Keratinocyte (primary cell): ENCODE measurements around the gene SCAF1. TPM values are rescaled to one million over a fixed set of nuclear protein-coding genes. Genes with fewer than 3 reads are reported as not detected.

Source experiments
- DNase-seq: peaks from one replicate; pipeline ENCODE4 v3.0.0-alpha.2; 2011; ENCODE audit warnings: low read depth, missing footprints, low spot score
- FAIRE-seq: peaks from 2 replicates; lab custom pipeline; 2011; peaks lifted over from hg19 to GRCh38; lab: Jason Lieb, UNC
- H2AFZ ChIP-seq: 2 replicates; pipeline ENCODE4 v1.6.0; 2012; ENCODE audit warnings: low read length, control low read depth, inconsistent platforms; ENCODE audit not compliant: control insufficient read depth
- H3K27ac ChIP-seq: 2 replicates; pipeline ENCODE4 v1.5.1; 2011; ENCODE audit warnings: low read length; ENCODE audit not compliant: control insufficient read depth, insufficient read depth
- H3K27me3 ChIP-seq: 3 replicates; pipeline ENCODE4 v1.6.0; 2011; ENCODE audit warnings: low read length; ENCODE audit not compliant: control insufficient read depth, insufficient read depth; ENCODE audit errors: extremely low read depth
- H3K36me3 ChIP-seq, 2 experiments: 2 replicates in 1 of 2; 3 replicates in 1 of 2; pipeline ENCODE4 v1.5.1; 2011; ENCODE audit warnings: low read length in 2 of 2, mild to moderate bottlenecking in 1 of 2; ENCODE audit not compliant: control insufficient read depth in 2 of 2, insufficient read depth in 2 of 2; ENCODE audit errors: extremely low read depth in 1 of 2
- H3K4me1 ChIP-seq: 3 replicates; pipeline ENCODE4 v1.5.1; 2011; ENCODE audit warnings: low read length; ENCODE audit not compliant: control insufficient read depth, insufficient read depth; ENCODE audit errors: extremely low read depth
- H3K4me2 ChIP-seq: 3 replicates; pipeline ENCODE4 v1.6.0; 2011; ENCODE audit warnings: low read depth, low read length; ENCODE audit not compliant: control insufficient read depth, insufficient read depth; ENCODE audit errors: extremely low read depth
- H3K4me3 ChIP-seq, 3 experiments: fragments of 200-600 bp in 1 of 3; sonication (generic) in 1 of 3; 2 replicates in 2 of 3; 3 replicates in 1 of 3; pipeline ENCODE4 v1.5.1; 2011 to 2016; ENCODE audit warnings: low read length in 3 of 3, mild to moderate bottlenecking in 3 of 3, control low read depth in 2 of 3, inconsistent platforms in 1 of 3, low read depth in 1 of 3, mixed read lengths in 1 of 3, mixed run types in 1 of 3, moderate library complexity in 1 of 3; ENCODE audit not compliant: control insufficient read depth in 2 of 3, insufficient read depth in 2 of 3; ENCODE audit errors: extremely low read depth in 1 of 3
- H3K79me2 ChIP-seq: 2 replicates; pipeline ENCODE4 v1.6.0; 2012; ENCODE audit warnings: low read length; ENCODE audit not compliant: control insufficient read depth, insufficient read depth
- H3K9ac ChIP-seq: 3 replicates; pipeline ENCODE4 v1.6.0; 2011; ENCODE audit warnings: low read length; ENCODE audit not compliant: control insufficient read depth, insufficient read depth; ENCODE audit errors: extremely low read depth
- H3K9me1 ChIP-seq: 3 replicates; pipeline ENCODE4 v1.6.0; 2011; ENCODE audit warnings: low read length; ENCODE audit not compliant: control insufficient read depth, insufficient read depth; ENCODE audit errors: extremely low read depth
- H3K9me3 ChIP-seq: 2 replicates; pipeline ENCODE4 v1.5.1; 2012; ENCODE audit warnings: low read depth, low read length; ENCODE audit not compliant: control insufficient read depth
- H4K20me1 ChIP-seq: 3 replicates; pipeline ENCODE4 v1.6.0; 2011; ENCODE audit warnings: low read length; ENCODE audit not compliant: control insufficient read depth, insufficient read depth; ENCODE audit errors: extremely low read depth
- EZH2 ChIP-seq: IDR thresholded peaks from one replicate; pipeline ENCODE4 v1.6.1; 2012; ENCODE audit warnings: inconsistent platforms, mild to moderate bottlenecking, low read length, moderate library complexity
- dilution Hi-C: fragments of 300-500 bp; cut with MboI; formaldehyde crosslinking; loops from one replicate; pipeline ENCODE4 v1.7.0; 2020; ENCODE audit warnings: low sequenced_read_pairs; ENCODE audit not compliant: extremely low pct_ligation_motif_present
- polyA plus RNA-seq, 5 experiments: library from polyadenylated mRNA; depleted of rRNA in 3 of 5; stranded (reverse) in 3 of 5; stranded (forward) in 1 of 5; unstranded in 1 of 5; fragments of >200 nt; gene quantifications; 1 replicate in 1 of 5; 2 replicates in 3 of 5; 3 replicates in 1 of 5; pipeline versions ENCODE4 v1.2.1 to v1.2.3, GENCODE V29; 2011 to 2012; ENCODE audit warnings: missing spikeins in 2 of 5, low read depth in 1 of 5, low replicate concordance in 1 of 5
- TF ChIP-seq, protein P1 (sequence below), 3 experiments: IDR thresholded peaks in 1 of 3; conservative IDR thresholded peaks in 1 of 3; optimal IDR thresholded peaks in 1 of 3; 2 replicates in 2 of 3; 3 replicates in 1 of 3; pipeline versions ENCODE3 to v1.5.1; 2011; ENCODE audit warnings: low read length in 3 of 3, mild to moderate bottlenecking in 3 of 3, moderate library complexity in 2 of 3, control low read depth in 1 of 3, inconsistent platforms in 1 of 3; ENCODE audit not compliant: insufficient read depth in 2 of 3; ENCODE audit errors: extremely low read depth in 1 of 3

The SCAF1 gene
- polyA plus RNA-seq, 1 donor (not counting 4 experiments of a cell fraction or from before 2014, with no cell fraction given), result 3.4 TPM

DNA sequence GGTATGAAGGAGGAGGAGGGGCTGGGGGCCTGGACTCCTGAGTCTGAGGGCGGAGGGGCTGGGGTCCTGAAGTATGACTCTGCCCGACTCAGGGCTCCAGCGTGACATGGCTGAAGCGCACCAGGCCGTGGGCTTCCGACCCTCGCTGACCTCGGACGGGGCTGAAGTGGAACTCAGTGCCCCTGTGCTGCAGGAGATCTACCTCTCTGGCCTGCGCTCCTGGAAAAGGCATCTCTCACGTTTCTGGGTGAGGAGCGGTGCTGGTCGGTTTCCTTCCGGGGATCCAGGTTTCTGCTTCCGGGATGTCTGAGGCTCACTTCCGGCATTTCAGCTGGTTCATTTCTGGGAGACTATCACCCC lies 50.1 kb downstream of the SCAF1 start:
- dilution Hi-C loops, result no loop called here
- no peaks in the 10 kb centered on the region for H3K9me3 ChIP-seq
- FAIRE-seq, result no peak
- no peak overlapping the region for H3K4me3 ChIP-seq
- no peak overlapping the region for H2AFZ ChIP-seq
- no peaks in the 10 kb centered on the region for H3K27me3 ChIP-seq
- H3K9ac ChIP-seq, result no peak overlapping the region
- TF ChIP-seq, protein P1, sequence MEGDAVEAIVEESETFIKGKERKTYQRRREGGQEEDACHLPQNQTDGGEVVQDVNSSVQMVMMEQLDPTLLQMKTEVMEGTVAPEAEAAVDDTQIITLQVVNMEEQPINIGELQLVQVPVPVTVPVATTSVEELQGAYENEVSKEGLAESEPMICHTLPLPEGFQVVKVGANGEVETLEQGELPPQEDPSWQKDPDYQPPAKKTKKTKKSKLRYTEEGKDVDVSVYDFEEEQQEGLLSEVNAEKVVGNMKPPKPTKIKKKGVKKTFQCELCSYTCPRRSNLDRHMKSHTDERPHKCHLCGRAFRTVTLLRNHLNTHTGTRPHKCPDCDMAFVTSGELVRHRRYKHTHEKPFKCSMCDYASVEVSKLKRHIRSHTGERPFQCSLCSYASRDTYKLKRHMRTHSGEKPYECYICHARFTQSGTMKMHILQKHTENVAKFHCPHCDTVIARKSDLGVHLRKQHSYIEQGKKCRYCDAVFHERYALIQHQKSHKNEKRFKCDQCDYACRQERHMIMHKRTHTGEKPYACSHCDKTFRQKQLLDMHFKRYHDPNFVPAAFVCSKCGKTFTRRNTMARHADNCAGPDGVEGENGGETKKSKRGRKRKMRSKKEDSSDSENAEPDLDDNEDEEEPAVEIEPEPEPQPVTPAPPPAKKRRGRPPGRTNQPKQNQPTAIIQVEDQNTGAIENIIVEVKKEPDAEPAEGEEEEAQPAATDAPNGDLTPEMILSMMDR (optimal IDR thresholded peaks at IDR 0.05 in 1 of 3, IDR thresholded peaks at IDR 0.05 in 1 of 3, conservative IDR thresholded peaks at IDR 0.05 in 1 of 3; ENCODE audit: extremely low read depth in 1 of 3, insufficient read depth in 2 of 3, low read length in 3 of 3), result no peak
- no peak for TF ChIP-seq EZH2
- H3K9me1 ChIP-seq, result no peaks in the 10 kb centered on the region
- no peak overlapping the region for H3K4me2 ChIP-seq
- H3K4me1 ChIP-seq, result peaks cover 21% of the 10 kb centered on the region
- H3K36me3 ChIP-seq, result peaks cover 6 to 9% of the 10 kb centered on the region in 2 experiments
- no peak for DNase-seq
- H3K79me2 ChIP-seq, result no peaks in the 10 kb centered on the region
- H3K27ac ChIP-seq, result no peak overlapping the region
- peaks cover 7% of the 10 kb centered on the region for H4K20me1 ChIP-seq

DNA sequence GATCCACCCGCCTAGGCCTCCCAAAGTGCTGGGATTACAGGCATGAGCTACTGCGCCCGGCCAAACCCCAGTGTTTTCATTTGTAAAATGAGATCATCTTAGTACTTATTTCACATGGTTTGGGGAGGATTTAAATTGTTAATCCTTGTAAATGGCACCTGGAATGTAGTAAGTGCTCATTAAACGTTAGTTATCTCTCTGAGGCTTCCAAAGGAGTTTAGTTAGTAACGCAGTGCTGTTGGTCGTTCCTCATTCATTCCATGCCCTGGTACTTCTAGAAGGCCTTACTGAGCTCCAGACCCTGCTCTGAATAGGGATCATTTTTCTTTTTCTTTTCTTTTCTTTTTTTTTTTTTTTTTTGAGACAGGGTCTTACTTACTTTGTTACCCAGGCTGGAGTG lies 54.1 kb downstream of the SCAF1 start:
- H3K27ac ChIP-seq, result no peak overlapping the region

More for the DNA sequence above, 54.1 kb downstream of the SCAF1 start:
- Histone ChIP-seq H3K36me3 (no peaks in the 10 kb centered on the region), H3K9me3 (no peaks in the 10 kb centered on the region), H3K9me1 (no peaks in the 10 kb centered on the region), H3K79me2 (no peaks in the 10 kb centered on the region), H3K4me2 (no peak overlapping the region), H3K4me3 (no peak overlapping the region), H2AFZ (no peak overlapping the region), H3K27me3 (peaks cover 9% of the 10 kb centered on the region), H4K20me1 (no peaks in the 10 kb centered on the region), H3K4me1 (peaks cover 2% of the 10 kb centered on the region), H3K9ac (no peak overlapping the region)
- dilution Hi-C loops, result no loop called here
- TF ChIP-seq EZH2, result no peak
- TF ChIP-seq, protein P1 (optimal IDR thresholded peaks at IDR 0.05 in 1 of 3, IDR thresholded peaks at IDR 0.05 in 1 of 3, conservative IDR thresholded peaks at IDR 0.05 in 1 of 3; ENCODE audit: extremely low read depth in 1 of 3, insufficient read depth in 2 of 3, low read length in 3 of 3), result no peak
- DNase-seq, result no peak
- no peak for FAIRE-seq
